ENCODE data around the gene BCAS1. TPM values are rescaled to one million over a fixed set of nuclear protein-coding genes. Genes with fewer than 3 reads are reported as not detected.
A peak's percentile ranks its signal among the peaks of the same experiment; 100 is the strongest.

BCAS1 gene
- total RNA-seq, 2 donors from 2014 or later, result not detected

DNA sequence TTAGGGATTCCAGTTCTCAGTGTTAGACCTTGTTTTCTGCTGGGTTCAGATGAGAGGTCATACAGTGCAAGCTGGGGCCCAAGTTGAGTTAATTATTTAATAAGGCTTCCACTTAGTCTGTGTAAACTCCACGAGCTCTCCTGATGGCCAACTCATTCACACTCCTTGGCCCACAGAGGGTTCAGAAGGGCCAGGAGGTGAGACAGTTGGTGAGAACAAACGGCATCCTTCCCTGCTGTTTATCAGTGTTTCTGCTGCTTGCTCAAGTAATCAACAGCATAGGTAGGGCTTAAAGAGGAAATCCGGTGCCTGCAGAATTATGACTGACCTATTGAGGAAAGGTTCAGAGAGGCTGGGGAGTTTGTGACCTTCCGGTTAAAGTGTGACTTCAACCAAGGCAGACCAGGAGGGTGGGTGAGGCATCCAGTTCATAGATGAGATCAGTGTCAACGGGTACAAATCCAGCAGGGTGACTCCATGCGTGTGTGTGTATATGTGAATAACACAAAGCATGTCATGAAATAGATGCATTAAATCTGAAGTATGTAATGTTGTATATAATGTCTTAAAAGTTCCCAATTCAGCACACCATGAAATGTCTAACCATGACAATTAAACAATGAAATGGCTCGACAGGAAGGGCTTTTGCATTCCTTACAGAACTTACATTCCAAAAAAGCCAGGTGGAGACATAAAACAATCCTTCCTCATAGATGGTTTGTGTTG, 37.4 kb upstream of the BCAS1 start:
- Histone ChIP-seq H3K27me3 (ENCODE audit: control insufficient read depth, insufficient read depth, low read length, poor library complexity, severe bottlenecking) (no peaks in the 10 kb centered on the region), H3K4me3 (ENCODE audit: low read length) (no peak overlapping the region), H3K9ac (ENCODE audit: extremely low read depth, low read length, poor library complexity, severe bottlenecking) (no peak overlapping the region), H3K27ac (ENCODE audit: low read depth, low read length) (no peak overlapping the region), H3K36me3 (ENCODE audit: control insufficient read depth, insufficient read depth, low read length) (no peaks in the 10 kb centered on the region), H3K9me3 (ENCODE audit: control insufficient read depth, low read length) (no peaks in the 10 kb centered on the region), H3K4me1 (ENCODE audit: control insufficient read depth, insufficient read depth, low read length) (peaks cover 13% of the 10 kb centered on the region)
- Mint-ChIP-seq H3K4me3 (no peak overlapping the region), H3K27ac (peak overlapping the region; percentile 19), H3K4me1 (peaks cover 36% of the 10 kb centered on the region), H3K36me3 (ENCODE audit: low read depth) (no peaks in the 10 kb centered on the region), H3K9me3 (peaks cover 9% of the 10 kb centered on the region), H3K27me3 (ENCODE audit: insufficient read depth) (no peaks in the 10 kb centered on the region)
- TF ChIP-seq, protein P1, sequence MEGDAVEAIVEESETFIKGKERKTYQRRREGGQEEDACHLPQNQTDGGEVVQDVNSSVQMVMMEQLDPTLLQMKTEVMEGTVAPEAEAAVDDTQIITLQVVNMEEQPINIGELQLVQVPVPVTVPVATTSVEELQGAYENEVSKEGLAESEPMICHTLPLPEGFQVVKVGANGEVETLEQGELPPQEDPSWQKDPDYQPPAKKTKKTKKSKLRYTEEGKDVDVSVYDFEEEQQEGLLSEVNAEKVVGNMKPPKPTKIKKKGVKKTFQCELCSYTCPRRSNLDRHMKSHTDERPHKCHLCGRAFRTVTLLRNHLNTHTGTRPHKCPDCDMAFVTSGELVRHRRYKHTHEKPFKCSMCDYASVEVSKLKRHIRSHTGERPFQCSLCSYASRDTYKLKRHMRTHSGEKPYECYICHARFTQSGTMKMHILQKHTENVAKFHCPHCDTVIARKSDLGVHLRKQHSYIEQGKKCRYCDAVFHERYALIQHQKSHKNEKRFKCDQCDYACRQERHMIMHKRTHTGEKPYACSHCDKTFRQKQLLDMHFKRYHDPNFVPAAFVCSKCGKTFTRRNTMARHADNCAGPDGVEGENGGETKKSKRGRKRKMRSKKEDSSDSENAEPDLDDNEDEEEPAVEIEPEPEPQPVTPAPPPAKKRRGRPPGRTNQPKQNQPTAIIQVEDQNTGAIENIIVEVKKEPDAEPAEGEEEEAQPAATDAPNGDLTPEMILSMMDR (conservative IDR thresholded peaks at IDR 0.05), result no peak
- 81 to 88% methylated on average over 6 to 7 of the region's 7 CpGs for WGBS, 2 experiments (ENCODE audit: insufficient coverage in 1 of 2, insufficient read length in 1 of 2)
- DNase-seq, result no peak

DNA sequence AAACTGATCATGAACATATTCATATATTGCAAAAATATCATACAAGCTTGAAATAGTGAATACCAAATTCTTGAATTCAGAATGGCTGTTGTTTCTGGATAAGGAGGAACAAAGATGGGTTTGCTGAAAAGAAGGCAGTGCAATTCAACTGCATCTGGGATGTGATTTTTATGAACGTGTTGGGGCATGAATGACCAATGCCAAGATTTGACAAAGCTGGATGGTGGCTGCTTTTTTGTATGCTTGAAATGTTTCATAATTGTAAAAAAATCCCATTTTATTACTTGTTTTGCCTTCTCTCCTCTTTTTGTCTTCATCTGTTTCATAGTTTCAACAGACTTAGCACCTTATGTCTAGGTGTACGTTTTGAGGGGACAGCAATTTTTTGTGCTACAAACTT, 36.8 kb upstream of the BCAS1 start:
- peaks cover 40% of the 10 kb centered on the region for H3K4me1 Mint-ChIP-seq
- no peak overlapping the region for H3K4me3 Mint-ChIP-seq
- H3K4me3 ChIP-seq (ENCODE audit: low read length), result no peak overlapping the region
- TF ChIP-seq, protein P1 (conservative IDR thresholded peaks at IDR 0.05), result no peak
- no peaks in the 10 kb centered on the region for H3K27me3 ChIP-seq (ENCODE audit: control insufficient read depth, insufficient read depth, low read length, poor library complexity, severe bottlenecking)
- peaks cover 13% of the 10 kb centered on the region for H3K4me1 ChIP-seq (ENCODE audit: control insufficient read depth, insufficient read depth, low read length)
- H3K27me3 Mint-ChIP-seq (ENCODE audit: insufficient read depth), result no peaks in the 10 kb centered on the region
- H3K9me3 Mint-ChIP-seq, result peaks cover 9% of the 10 kb centered on the region
- H3K36me3 ChIP-seq (ENCODE audit: control insufficient read depth, insufficient read depth, low read length), result no peaks in the 10 kb centered on the region
- WGBS, 2 experiments (ENCODE audit: insufficient coverage in 1 of 2, insufficient read length in 1 of 2), result 94% methylated on average over 2 of the region's 2 CpGs; no CpG with 5 or more reads in 1 of the 2 experiments
- H3K9ac ChIP-seq (ENCODE audit: extremely low read depth, low read length, poor library complexity, severe bottlenecking), result no peak overlapping the region
- no peak overlapping the region for H3K27ac ChIP-seq (ENCODE audit: low read depth, low read length)
- no peaks in the 10 kb centered on the region for H3K9me3 ChIP-seq (ENCODE audit: control insufficient read depth, low read length)
- no peaks in the 10 kb centered on the region for H3K36me3 Mint-ChIP-seq (ENCODE audit: low read depth)
- DNase-seq, result no peak
- peak overlapping the region; percentile 19 for H3K27ac Mint-ChIP-seq

DNA sequence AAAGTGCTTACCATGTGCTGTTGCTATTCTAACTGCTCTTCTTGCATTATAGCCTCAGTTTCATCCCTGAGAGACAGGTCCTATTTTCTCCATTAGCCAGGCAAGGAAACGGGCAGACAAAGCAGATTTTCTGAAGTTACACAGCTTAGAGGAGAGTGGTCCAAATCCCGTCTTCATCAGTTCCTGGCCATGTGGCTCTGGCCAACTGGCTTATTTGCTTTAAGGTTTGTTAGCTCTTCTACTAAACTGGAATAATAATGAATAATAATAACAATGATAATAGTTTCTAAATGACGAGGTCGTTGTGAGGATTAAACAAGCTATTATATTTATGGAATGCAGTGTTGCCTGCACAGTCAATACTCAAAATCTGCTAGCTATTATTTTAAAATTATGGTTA, 35.8 kb upstream of the BCAS1 start:
- WGBS, 2 experiments (ENCODE audit: insufficient coverage in 1 of 2, insufficient read length in 1 of 2), result 94% methylated on average over 2 of the region's 4 CpGs; no CpG with 5 or more reads in 1 of the 2 experiments
- Histone ChIP-seq H3K4me1 (ENCODE audit: control insufficient read depth, insufficient read depth, low read length) (peaks cover 13% of the 10 kb centered on the region), H3K9me3 (ENCODE audit: control insufficient read depth, low read length) (no peaks in the 10 kb centered on the region), H3K9ac (ENCODE audit: extremely low read depth, low read length, poor library complexity, severe bottlenecking) (no peak overlapping the region), H3K27me3 (ENCODE audit: control insufficient read depth, insufficient read depth, low read length, poor library complexity, severe bottlenecking) (no peaks in the 10 kb centered on the region), H3K36me3 (ENCODE audit: control insufficient read depth, insufficient read depth, low read length) (no peaks in the 10 kb centered on the region), H3K27ac (ENCODE audit: low read depth, low read length) (no peak overlapping the region), H3K4me3 (ENCODE audit: low read length) (no peak overlapping the region)
- no peak overlapping the region for H3K4me3 Mint-ChIP-seq
- no peaks in the 10 kb centered on the region for H3K36me3 Mint-ChIP-seq (ENCODE audit: low read depth)
- peaks cover 45% of the 10 kb centered on the region for H3K4me1 Mint-ChIP-seq
- TF ChIP-seq, protein P1 (conservative IDR thresholded peaks at IDR 0.05), result no peak
- H3K9me3 Mint-ChIP-seq, result no peaks in the 10 kb centered on the region
- no peak for DNase-seq
- H3K27ac Mint-ChIP-seq, result no peak overlapping the region
- H3K27me3 Mint-ChIP-seq (ENCODE audit: insufficient read depth), result no peaks in the 10 kb centered on the region
